PC-3 (cell line): Measurements from ENCODE around the gene EDEM3. TPM values are rescaled to one million over a fixed set of nuclear protein-coding genes. Genes with fewer than 3 reads are reported as not detected.

Experiments
- ATAC-seq: fragments of 200-7000 bp; cut with Tn5 transposase; 2 replicates; pipeline ENCODE4 v1.9.1; 2020; ENCODE audit warnings: mild to moderate bottlenecking, moderate library complexity
- BruUV-seq: library from RNA; stranded (reverse); fragments of 400-500 nt; replicated peaks from 2 replicates; lab custom pipeline; 2021; lab: Mats Ljungman, UMichigan
- CTCF ChIA-PET: fragments of 300-600 bp; sonication (Branson Sonifier 250); formaldehyde crosslinking; loops from one replicate; lab custom pipeline; 2022; ENCODE audit warnings: antibody characterized with exemption; lab: Charles Lee
- POLR2A ChIA-PET: fragments of 300-600 bp; sonication (Branson Sonifier 250); formaldehyde crosslinking; loops from one replicate; lab custom pipeline; 2022; ENCODE audit warnings: antibody characterized with exemption; ENCODE audit not compliant: unreplicated experiment; lab: Charles Lee
- DNase-seq: peaks from one replicate; pipeline ENCODE4 v3.0.0-alpha.2; 2015
- H2AFZ ChIP-seq: fragments of 300-600 bp; sonication (generic); 2 replicates; pipeline ENCODE4 v1.6.0; 2016; ENCODE audit warnings: antibody characterized with exemption, low read length
- H3F3A ChIP-seq: fragments of 300-600 bp; sonication (generic); one replicate; pipeline ENCODE4 v1.6.0; 2017; ENCODE audit warnings: antibody characterized with exemption, low read length, control low read depth, mild to moderate bottlenecking; ENCODE audit not compliant: unreplicated experiment
- H3K27ac ChIP-seq: fragments of 300-600 bp; sonication (generic); 2 replicates; pipeline ENCODE4 v1.5.1; 2016; ENCODE audit warnings: mild to moderate bottlenecking, low read length
- H3K27me3 ChIP-seq: fragments of 300-600 bp; sonication (generic); 2 replicates; pipeline ENCODE4 v1.6.1; 2016; ENCODE audit warnings: low read length, mixed read lengths
- H3K36me3 ChIP-seq: fragments of 300-600 bp; sonication (generic); 2 replicates; pipeline ENCODE4 v1.6.1; 2016; ENCODE audit warnings: low read depth, mixed run types, low read length, mixed read lengths
- H3K4me1 ChIP-seq: fragments of 300-600 bp; sonication (generic); 2 replicates; pipeline ENCODE4 v1.5.1; 2016; ENCODE audit warnings: low read length; ENCODE audit not compliant: insufficient read depth
- H3K4me2 ChIP-seq: fragments of 300-600 bp; sonication (generic); 2 replicates; pipeline ENCODE4 v1.6.0; 2016; ENCODE audit warnings: low read length
- H3K4me3 ChIP-seq: fragments of 300-600 bp; sonication (generic); 2 replicates; pipeline ENCODE4 v1.5.1; 2016; ENCODE audit warnings: mild to moderate bottlenecking, low read length, mixed read lengths
- H3K79me2 ChIP-seq: fragments of 300-600 bp; sonication (generic); 2 replicates; pipeline ENCODE4 v1.6.1; 2017; ENCODE audit warnings: low read length, mixed read lengths
- H3K9ac ChIP-seq: fragments of 300-600 bp; sonication (generic); 2 replicates; pipeline ENCODE4 v1.6.0; 2016; ENCODE audit warnings: mild to moderate bottlenecking, low read length
- H3K9me2 ChIP-seq: fragments of 300-600 bp; sonication (generic); replicated peaks from 2 replicates; pipeline ENCODE4 v1.6.1; 2016; ENCODE audit warnings: mixed run types, low read length, mixed read lengths
- H3K9me3 ChIP-seq: fragments of 300-600 bp; sonication (generic); 2 replicates; pipeline ENCODE4 v1.6.1; 2016; ENCODE audit warnings: low read length, mixed read lengths
- H4K20me1 ChIP-seq: fragments of 300-600 bp; sonication (generic); 2 replicates; pipeline ENCODE4 v1.6.1; 2016; ENCODE audit warnings: low read length, mixed read lengths
- EZH2 ChIP-seq: fragments of 300-600 bp; sonication (generic); IDR thresholded peaks from one replicate; pipeline ENCODE4 v1.6.1; 2017; ENCODE audit warnings: antibody characterized with exemption, mild to moderate bottlenecking, low read length; ENCODE audit not compliant: unreplicated experiment
- EZH2phosphoT487 ChIP-seq: fragments of 300-600 bp; sonication (generic); IDR thresholded peaks from 2 replicates; pipeline ENCODE4 v1.6.1; 2018; ENCODE audit warnings: mild to moderate bottlenecking, antibody characterized with exemption, low read length, borderline replicate concordance
- intact Hi-C: fragments of 100-400 bp; cut with micrococcal nuclease; formaldehyde crosslinking; loops from 2 replicates; pipeline ENCODE4 v1.9.0; 2023
- total RNA-seq: library from RNA; depleted of rRNA; stranded (reverse); fragments of >200 nt; gene quantifications from 2 replicates; pipeline ENCODE4 v1.2.3, GENCODE V29; 2014
- TF ChIP-seq, protein P1 (sequence below): fragments of 300-600 bp; sonication (generic); conservative IDR thresholded peaks from 2 replicates; pipeline ENCODE4 v1.5.1; 2017; ENCODE audit warnings: antibody characterized with exemption, low read depth, mild to moderate bottlenecking, low read length

EDEM3 gene
- total RNA-seq, 1 experiment from 2014 or later = 16.2 TPM

DNA sequence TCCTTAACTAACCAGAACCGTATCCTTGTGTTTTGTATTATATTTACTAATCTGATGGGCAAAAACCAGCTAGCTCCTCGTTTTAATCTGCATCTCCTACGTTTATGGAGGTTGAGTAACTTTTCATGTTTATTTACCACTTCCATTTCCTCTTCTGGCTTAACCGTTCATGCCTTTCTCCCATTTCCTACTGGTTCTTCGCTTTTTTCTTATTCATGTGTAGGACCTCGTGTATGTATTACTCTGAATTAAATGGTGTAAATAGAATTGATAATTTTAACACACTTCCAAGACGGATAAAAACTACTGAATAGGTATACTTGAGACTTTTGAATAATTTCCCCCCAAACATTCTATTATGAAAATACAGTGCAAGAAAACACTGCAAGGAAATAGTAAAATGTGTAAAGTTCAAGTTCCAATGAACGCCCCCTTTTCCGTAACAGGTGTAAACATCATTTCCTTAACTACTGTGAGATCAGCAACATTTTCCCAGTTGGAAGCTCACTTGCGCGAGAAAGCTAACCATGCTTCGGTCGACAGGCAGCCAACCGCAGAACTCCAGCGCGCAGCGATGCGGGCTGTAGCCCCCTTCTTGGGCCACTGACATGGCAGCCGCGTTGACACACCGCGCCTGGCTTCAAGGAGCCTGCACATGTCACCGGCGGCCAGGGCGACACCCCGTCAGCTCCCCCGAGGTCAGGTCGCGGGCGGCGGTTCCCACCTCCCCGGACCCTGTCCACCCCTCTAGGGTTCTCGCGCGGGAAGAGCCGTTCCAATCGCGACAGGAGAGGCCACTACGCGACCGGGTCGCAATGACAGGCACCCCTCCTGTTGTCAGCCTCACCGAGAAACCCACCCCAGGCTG is 816 bp downstream of the EDEM3 start:
- H3K4me2 ChIP-seq = peak overlapping the region; percentile 92
- peak overlapping the region; percentile 78 for H3K27ac ChIP-seq
- DNase-seq (peak; percentile 1), ATAC-seq (no peak; the same call in 1 of the 2 replicates)
- POLR2A ChIA-PET = interaction anchor here (0.6 kb wide), 1 partner anchor 363 kb away, joined by 3 read pairs; no protein-coding TSS in a partner anchor
- no peaks in the 10 kb centered on the region for H3K9me2 ChIP-seq
- H3F3A ChIP-seq = no peaks in the 10 kb centered on the region
- no peaks in the 10 kb centered on the region for H3K9me3 ChIP-seq
- H3K36me3 ChIP-seq = no peaks in the 10 kb centered on the region
- H2AFZ ChIP-seq = peak overlapping the region; percentile 73
- H3K27me3 ChIP-seq = no peaks in the 10 kb centered on the region
- peak overlapping the region; percentile 97 for H3K9ac ChIP-seq
- peaks cover 40% of the 10 kb centered on the region for H3K79me2 ChIP-seq
- TF ChIP-seq, protein P1, sequence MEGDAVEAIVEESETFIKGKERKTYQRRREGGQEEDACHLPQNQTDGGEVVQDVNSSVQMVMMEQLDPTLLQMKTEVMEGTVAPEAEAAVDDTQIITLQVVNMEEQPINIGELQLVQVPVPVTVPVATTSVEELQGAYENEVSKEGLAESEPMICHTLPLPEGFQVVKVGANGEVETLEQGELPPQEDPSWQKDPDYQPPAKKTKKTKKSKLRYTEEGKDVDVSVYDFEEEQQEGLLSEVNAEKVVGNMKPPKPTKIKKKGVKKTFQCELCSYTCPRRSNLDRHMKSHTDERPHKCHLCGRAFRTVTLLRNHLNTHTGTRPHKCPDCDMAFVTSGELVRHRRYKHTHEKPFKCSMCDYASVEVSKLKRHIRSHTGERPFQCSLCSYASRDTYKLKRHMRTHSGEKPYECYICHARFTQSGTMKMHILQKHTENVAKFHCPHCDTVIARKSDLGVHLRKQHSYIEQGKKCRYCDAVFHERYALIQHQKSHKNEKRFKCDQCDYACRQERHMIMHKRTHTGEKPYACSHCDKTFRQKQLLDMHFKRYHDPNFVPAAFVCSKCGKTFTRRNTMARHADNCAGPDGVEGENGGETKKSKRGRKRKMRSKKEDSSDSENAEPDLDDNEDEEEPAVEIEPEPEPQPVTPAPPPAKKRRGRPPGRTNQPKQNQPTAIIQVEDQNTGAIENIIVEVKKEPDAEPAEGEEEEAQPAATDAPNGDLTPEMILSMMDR = no peak
- TF ChIP-seq EZH2phosphoT487 (no peak), EZH2 (no peak)
- peaks cover 30% of the 10 kb centered on the region for H3K4me1 ChIP-seq
- H4K20me1 ChIP-seq = no peaks in the 10 kb centered on the region
- CTCF ChIA-PET = no interaction called here
- BruUV-seq = TSS peak; percentile 50
- intact Hi-C loops = loop anchor here (2.0 kb wide), 3 partner anchors 51 to 403 kb away; partner anchors contain the start of genes NIBAN1, SWT1 and TRMT1L
- peak overlapping the region; percentile 93 for H3K4me3 ChIP-seq

DNA sequence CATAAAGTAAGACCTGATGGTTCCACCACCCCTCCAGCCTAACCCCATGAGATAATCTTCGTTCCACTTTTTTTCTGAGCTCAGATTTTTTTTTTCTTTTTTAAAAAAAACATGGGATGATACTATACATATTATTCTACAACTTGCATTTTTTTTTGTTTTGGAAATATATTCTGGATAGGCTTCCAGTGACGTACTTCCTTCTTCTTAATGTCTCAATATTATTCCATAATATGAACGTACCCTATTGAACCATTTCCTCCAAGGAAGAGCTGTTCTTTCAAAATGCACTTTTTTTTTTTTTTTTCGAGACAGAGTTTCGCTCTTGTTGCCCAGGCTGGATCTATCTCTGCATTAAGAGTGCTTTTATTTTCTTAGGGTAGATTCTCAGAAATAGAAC is 1.5 kb downstream of the EDEM3 start:
- Histone ChIP-seq H3K27me3 (no peaks in the 10 kb centered on the region), H3K9me2 (no peaks in the 10 kb centered on the region), H2AFZ (no peak overlapping the region), H3K4me3 (peak overlapping the region; percentile 93), H3K9me3 (no peaks in the 10 kb centered on the region), H3F3A (no peaks in the 10 kb centered on the region), H4K20me1 (no peaks in the 10 kb centered on the region), H3K4me2 (peak overlapping the region; percentile 92), H3K79me2 (peaks cover 40% of the 10 kb centered on the region), H3K27ac (no peak overlapping the region), H3K36me3 (no peaks in the 10 kb centered on the region), H3K9ac (peak overlapping the region; percentile 97; the same call in 1 of the 2 replicates), H3K4me1 (peaks cover 27% of the 10 kb centered on the region)
- BruUV-seq = no TSS peak
- intact Hi-C loops = no loop called here
- ChIA-PET CTCF (no interaction called here), POLR2A (no interaction called here)
- ATAC-seq (no peak), DNase-seq (no peak)
- TF ChIP-seq EZH2phosphoT487 = no peak
- no peak for TF ChIP-seq EZH2
- TF ChIP-seq, protein P1 = no peak

DNA sequence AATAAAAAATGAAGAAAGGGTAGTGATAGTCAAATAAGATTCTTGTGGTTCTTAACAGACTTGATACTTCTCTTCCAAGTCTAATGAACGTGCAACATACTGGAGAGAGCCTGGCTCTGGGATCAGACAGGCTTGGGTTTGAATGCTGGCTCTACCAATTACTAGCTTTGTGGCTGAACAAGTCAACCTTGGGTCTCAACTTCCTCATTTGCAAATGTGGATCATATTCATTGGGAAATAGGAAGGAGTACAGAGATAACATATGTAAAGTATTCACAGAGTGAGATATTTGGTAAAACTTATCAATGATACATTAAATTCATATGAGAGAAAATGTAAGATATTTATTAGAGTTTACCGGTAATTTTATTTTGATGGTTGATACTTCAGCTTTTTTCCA is 2.0 kb downstream of the EDEM3 start:
- BruUV-seq = no TSS peak
- peak overlapping the region; percentile 92 for H3K4me2 ChIP-seq
- intact Hi-C loops = no loop called here

More for the DNA sequence above, 2.0 kb downstream of the EDEM3 start:
- ATAC-seq = no peak
- Histone ChIP-seq H3F3A (no peaks in the 10 kb centered on the region), H3K27me3 (no peaks in the 10 kb centered on the region), H2AFZ (no peak overlapping the region), H3K27ac (no peak overlapping the region), H3K4me3 (peak overlapping the region; percentile 93; the same call in 1 of the 2 replicates), H3K9ac (no peak overlapping the region; the same call in 1 of the 2 replicates), H3K36me3 (no peaks in the 10 kb centered on the region), H3K9me2 (no peaks in the 10 kb centered on the region), H3K9me3 (no peaks in the 10 kb centered on the region), H3K79me2 (peaks cover 40% of the 10 kb centered on the region), H4K20me1 (no peaks in the 10 kb centered on the region), H3K4me1 (peaks cover 27% of the 10 kb centered on the region)
- DNase-seq = no peak
- TF ChIP-seq EZH2 = no peak
- TF ChIP-seq, protein P1 = no peak
- no peak for TF ChIP-seq EZH2phosphoT487
- CTCF ChIA-PET = no interaction called here
- POLR2A ChIA-PET = no interaction called here
